BE2C (cell line): Measurements from ENCODE around the gene RPP38. TPM values are rescaled to one million over a fixed set of nuclear protein-coding genes. Genes with fewer than 3 reads are reported as not detected.

Experiments used
- DNase-seq: peaks from one replicate; pipeline ENCODE4 v3.0.0-alpha.2; 2020
- H3K27me3 ChIP-seq: fragments of 250-450 bp; sonication (Bioruptor Pico); 2 replicates; pipeline ENCODE4 v1.5.1; 2020; ENCODE audit warnings: mild to moderate bottlenecking
- H3K36me3 ChIP-seq: fragments of 250-450 bp; sonication (Bioruptor Pico); 2 replicates; pipeline ENCODE4 v1.5.1; 2020; ENCODE audit warnings: mild to moderate bottlenecking
- H3K4me1 ChIP-seq: fragments of 250-450 bp; sonication (Bioruptor Pico); 2 replicates; pipeline ENCODE4 v1.5.1; 2020
- H3K4me3 ChIP-seq: 2 replicates; pipeline ENCODE4 v1.5.1; 2011; ENCODE audit warnings: low read depth, low read length
- H3K9me3 ChIP-seq: fragments of 250-450 bp; sonication (Bioruptor Pico); 2 replicates; pipeline ENCODE4 v1.5.1; 2020
- CTCF ChIP-seq: IDR thresholded peaks from 2 replicates; pipeline ENCODE4 v1.5.1; 2012; ENCODE audit warnings: mild to moderate bottlenecking, low read depth, low read length
- polyA plus RNA-seq: library from polyadenylated mRNA; unstranded; fragments of >200 nt; gene quantifications from one replicate; pipeline ENCODE4 v1.2.1, GENCODE V29; 2012; ENCODE audit warnings: low read depth, missing spikeins; ENCODE audit not compliant: insufficient read length, insufficient read depth

Gene RPP38
- polyA plus RNA-seq, result 30.3 TPM

- Histone ChIP-seq H3K4me3 (peak within 1 kb of the TSS; percentile 86), H3K27me3 (no peaks in the 10 kb centered on the region)
- TF ChIP-seq CTCF, result no peak
Observed at GRCh38 chr10:15097011-15097812, at the start of gene RPP38. Gene RPP38 (plus strand): TSS chr10:15097355. CDS start chr10:15103315, 5,960 bp downstream.

GRCh38 chr10:15049533-15049932 is 47.6 kb upstream of the RPP38 start:
- no peak for TF ChIP-seq CTCF
- Histone ChIP-seq H3K4me3 (no peak overlapping the region), H3K36me3 (no peaks in the 10 kb centered on the region), H3K4me1 (no peaks in the 10 kb centered on the region), H3K27me3 (no peaks in the 10 kb centered on the region), H3K9me3 (no peaks in the 10 kb centered on the region)
- no peak for DNase-seq

More at GRCh38 chr10:15097011-15097812, at the start of gene RPP38:
- Histone ChIP-seq H3K36me3 (no peaks in the 10 kb centered on the region), H3K4me1 (no peaks in the 10 kb centered on the region), H3K9me3 (no peaks in the 10 kb centered on the region)
- peak; percentile 94 for DNase-seq

- no peaks in the 10 kb centered on the region for H3K4me1 ChIP-seq
- DNase-seq, result no peak
- TF ChIP-seq CTCF, result no peak
- no peaks in the 10 kb centered on the region; the same call in 1 of the 2 replicates for H3K27me3 ChIP-seq
- H3K36me3 ChIP-seq, result no peaks in the 10 kb centered on the region
- no peak overlapping the region for H3K4me3 ChIP-seq
- no peaks in the 10 kb centered on the region for H3K9me3 ChIP-seq
Observed at GRCh38 chr10:15052121-15052520, 45.0 kb upstream of the RPP38 start.

GRCh38 chr10:15053061-15053460 is 44.1 kb upstream of the RPP38 start:
- H3K27me3 ChIP-seq, result no peaks in the 10 kb centered on the region; the same call in 1 of the 2 replicates
- no peaks in the 10 kb centered on the region for H3K9me3 ChIP-seq
- no peak overlapping the region for H3K4me3 ChIP-seq
- no peaks in the 10 kb centered on the region for H3K4me1 ChIP-seq
- TF ChIP-seq CTCF, result no peak
- H3K36me3 ChIP-seq, result no peaks in the 10 kb centered on the region
- no peak for DNase-seq

- DNase-seq, result no peak
- Histone ChIP-seq H3K4me3 (no peak overlapping the region), H3K36me3 (no peaks in the 10 kb centered on the region), H3K27me3 (no peaks in the 10 kb centered on the region; the same call in 1 of the 2 replicates), H3K9me3 (no peaks in the 10 kb centered on the region), H3K4me1 (no peaks in the 10 kb centered on the region)
- no peak for TF ChIP-seq CTCF
Observed at GRCh38 chr10:15058689-15059088, 38.5 kb upstream of the RPP38 start.

GRCh38 chr10:15059914-15060313 is 37.2 kb upstream of the RPP38 start:
- Histone ChIP-seq H3K36me3 (no peaks in the 10 kb centered on the region), H3K27me3 (no peaks in the 10 kb centered on the region; the same call in 1 of the 2 replicates), H3K4me3 (no peak overlapping the region), H3K9me3 (no peaks in the 10 kb centered on the region), H3K4me1 (no peaks in the 10 kb centered on the region)
- DNase-seq, result no peak
- TF ChIP-seq CTCF, result no peak
